GM12878 (cell line): ENCODE results near the gene CNPY1.

Experiments used
- CEBPZ ChIP-seq: fragments of 150-350 bp; IDR thresholded peaks from 2 replicates; pipeline ENCODE4 v1.6.1; 2016; ENCODE audit warnings: low read depth, low read length
- CTCF ChIP-seq, 3 experiments: IDR thresholded peaks in 2 of 3; conservative IDR thresholded peaks in 1 of 3; 2 replicates each; pipeline ENCODE4 v1.5.1; 2011; ENCODE audit warnings: low read depth in 3 of 3, low read length in 3 of 3, mild to moderate bottlenecking in 3 of 3, control low read depth in 2 of 3, moderate library complexity in 2 of 3, inconsistent platforms in 1 of 3, mixed read lengths in 1 of 3; ENCODE audit not compliant: control insufficient read depth in 2 of 3, insufficient read depth in 1 of 3; ENCODE audit errors: extremely low read depth in 1 of 3
- EP300 ChIP-seq, 2 experiments: fragments of 150-350 bp in 1 of 2; IDR thresholded peaks; 2 replicates each; pipeline ENCODE4 v1.6.1; 2011 to 2012; ENCODE audit warnings: low read depth in 2 of 2, low read length in 2 of 2, borderline replicate concordance in 1 of 2, improper control_type of control experiment in 1 of 2, inconsistent platforms in 1 of 2; ENCODE audit not compliant: control insufficient read depth in 1 of 2
- FOS ChIP-seq: IDR thresholded peaks from 3 replicates; pipeline ENCODE4 v1.6.1; 2011; ENCODE audit warnings: borderline replicate concordance; ENCODE audit not compliant: insufficient read length; ENCODE audit errors: extremely low read depth
- MAX ChIP-seq: IDR thresholded peaks from 2 replicates; pipeline ENCODE4 v1.6.1; 2012; ENCODE audit warnings: low read depth, low read length, improper control_type of control experiment
- PBX3 ChIP-seq: IDR thresholded peaks from 2 replicates; pipeline ENCODE4 v1.6.1; 2011; ENCODE audit warnings: mild to moderate bottlenecking, low read depth, low read length, moderate library complexity; ENCODE audit not compliant: insufficient replicate concordance
- PML ChIP-seq: IDR thresholded peaks from 2 replicates; pipeline ENCODE4 v1.6.1; 2012; ENCODE audit warnings: low read length, inconsistent platforms
- POLR2A ChIP-seq: IDR thresholded peaks from 2 replicates; pipeline ENCODE4 v1.6.1; 2011; ENCODE audit warnings: low read depth, mild to moderate bottlenecking, low read length
- POLR2AphosphoS5 ChIP-seq: IDR thresholded peaks from 2 replicates; pipeline ENCODE4 v1.6.1; 2011; ENCODE audit warnings: mild to moderate bottlenecking, low read length, inconsistent platforms
- RFX5 ChIP-seq: IDR thresholded peaks from 2 replicates; pipeline ENCODE4 v1.6.1; 2011; ENCODE audit warnings: low read depth, low read length, improper control_type of control experiment
- SMC3 ChIP-seq: IDR thresholded peaks from 2 replicates; pipeline ENCODE4 v1.6.1; 2011; ENCODE audit warnings: low read length, improper control_type of control experiment, borderline replicate concordance
- STAT1 ChIP-seq: fragments of 450-650 bp; conservative IDR thresholded peaks from 2 replicates; pipeline ENCODE4 v1.6.1; 2014; ENCODE audit warnings: antibody characterized with exemption, mild to moderate bottlenecking
- SUPT20H ChIP-seq: IDR thresholded peaks from 2 replicates; pipeline ENCODE4 v1.6.1; 2011; ENCODE audit warnings: low read depth, mild to moderate bottlenecking, low read length, moderate library complexity, borderline replicate concordance; ENCODE audit not compliant: control insufficient read depth

GRCh38 chr7:155514296-155514695 is 32.1 kb downstream of the CNPY1 start:
- TF ChIP-seq POLR2AphosphoS5 (no peak), CEBPZ (no peak), CTCF (IDR thresholded peaks at IDR 0.05 in 2 of 3, conservative IDR thresholded peaks at IDR 0.05 in 1 of 3; ENCODE audit: control insufficient read depth in 2 of 3, extremely low read depth in 1 of 3, insufficient read depth in 1 of 3, low read depth in 3 of 3, low read length in 3 of 3) (no peak), SUPT20H (no peak), POLR2A (no peak), FOS (no peak), MAX (no peak), EP300 (IDR thresholded peaks at IDR 0.05; ENCODE audit: borderline replicate concordance in 1 of 2, control insufficient read depth in 1 of 2, low read depth in 2 of 2, low read length in 2 of 2) (no peak), STAT1 (no peak), SMC3 (no peak), PML (no peak), PBX3 (no peak), RFX5 (no peak)
